GM21390 (cell line): ENCODE data around the gene MPDZ.

Experiments used
- ATAC-seq: cut with Tn5 transposase; IDR thresholded peaks from one replicate; pipeline ENCODE4 v1.9.1; 2021; ENCODE audit not compliant: unreplicated experiment

MPDZ gene, protein sequence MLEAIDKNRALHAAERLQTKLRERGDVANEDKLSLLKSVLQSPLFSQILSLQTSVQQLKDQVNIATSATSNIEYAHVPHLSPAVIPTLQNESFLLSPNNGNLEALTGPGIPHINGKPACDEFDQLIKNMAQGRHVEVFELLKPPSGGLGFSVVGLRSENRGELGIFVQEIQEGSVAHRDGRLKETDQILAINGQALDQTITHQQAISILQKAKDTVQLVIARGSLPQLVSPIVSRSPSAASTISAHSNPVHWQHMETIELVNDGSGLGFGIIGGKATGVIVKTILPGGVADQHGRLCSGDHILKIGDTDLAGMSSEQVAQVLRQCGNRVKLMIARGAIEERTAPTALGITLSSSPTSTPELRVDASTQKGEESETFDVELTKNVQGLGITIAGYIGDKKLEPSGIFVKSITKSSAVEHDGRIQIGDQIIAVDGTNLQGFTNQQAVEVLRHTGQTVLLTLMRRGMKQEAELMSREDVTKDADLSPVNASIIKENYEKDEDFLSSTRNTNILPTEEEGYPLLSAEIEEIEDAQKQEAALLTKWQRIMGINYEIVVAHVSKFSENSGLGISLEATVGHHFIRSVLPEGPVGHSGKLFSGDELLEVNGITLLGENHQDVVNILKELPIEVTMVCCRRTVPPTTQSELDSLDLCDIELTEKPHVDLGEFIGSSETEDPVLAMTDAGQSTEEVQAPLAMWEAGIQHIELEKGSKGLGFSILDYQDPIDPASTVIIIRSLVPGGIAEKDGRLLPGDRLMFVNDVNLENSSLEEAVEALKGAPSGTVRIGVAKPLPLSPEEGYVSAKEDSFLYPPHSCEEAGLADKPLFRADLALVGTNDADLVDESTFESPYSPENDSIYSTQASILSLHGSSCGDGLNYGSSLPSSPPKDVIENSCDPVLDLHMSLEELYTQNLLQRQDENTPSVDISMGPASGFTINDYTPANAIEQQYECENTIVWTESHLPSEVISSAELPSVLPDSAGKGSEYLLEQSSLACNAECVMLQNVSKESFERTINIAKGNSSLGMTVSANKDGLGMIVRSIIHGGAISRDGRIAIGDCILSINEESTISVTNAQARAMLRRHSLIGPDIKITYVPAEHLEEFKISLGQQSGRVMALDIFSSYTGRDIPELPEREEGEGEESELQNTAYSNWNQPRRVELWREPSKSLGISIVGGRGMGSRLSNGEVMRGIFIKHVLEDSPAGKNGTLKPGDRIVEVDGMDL (N-terminal part only)

GRCh38 chr9:13279284-13280141, at the start of gene MPDZ:
Gene MPDZ (minus strand): TSS chr9:13279692. CDS start chr9:13250315, 29,377 bp downstream.
- no peak for ATAC-seq

DNA sequence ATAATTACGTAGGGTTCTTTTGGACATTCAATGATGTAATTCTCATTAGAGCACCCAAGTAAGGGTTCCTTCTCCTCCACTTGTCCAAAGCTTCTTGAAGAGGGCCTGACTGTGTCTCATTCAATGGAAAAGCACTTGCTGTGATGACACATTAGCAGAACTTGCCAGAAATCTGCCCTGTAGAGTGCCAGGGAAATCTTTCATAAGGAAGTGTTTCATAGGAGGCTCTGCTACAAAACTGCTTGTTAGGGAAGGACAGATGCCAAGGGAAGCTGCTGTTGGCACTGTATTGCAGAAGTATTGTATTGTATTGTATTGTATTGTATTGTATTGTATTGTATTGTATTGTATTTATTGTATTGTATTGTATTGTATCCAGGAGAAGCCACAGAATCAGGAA, 45.5 kb upstream of the MPDZ start:
- ATAC-seq: no peak

DNA sequence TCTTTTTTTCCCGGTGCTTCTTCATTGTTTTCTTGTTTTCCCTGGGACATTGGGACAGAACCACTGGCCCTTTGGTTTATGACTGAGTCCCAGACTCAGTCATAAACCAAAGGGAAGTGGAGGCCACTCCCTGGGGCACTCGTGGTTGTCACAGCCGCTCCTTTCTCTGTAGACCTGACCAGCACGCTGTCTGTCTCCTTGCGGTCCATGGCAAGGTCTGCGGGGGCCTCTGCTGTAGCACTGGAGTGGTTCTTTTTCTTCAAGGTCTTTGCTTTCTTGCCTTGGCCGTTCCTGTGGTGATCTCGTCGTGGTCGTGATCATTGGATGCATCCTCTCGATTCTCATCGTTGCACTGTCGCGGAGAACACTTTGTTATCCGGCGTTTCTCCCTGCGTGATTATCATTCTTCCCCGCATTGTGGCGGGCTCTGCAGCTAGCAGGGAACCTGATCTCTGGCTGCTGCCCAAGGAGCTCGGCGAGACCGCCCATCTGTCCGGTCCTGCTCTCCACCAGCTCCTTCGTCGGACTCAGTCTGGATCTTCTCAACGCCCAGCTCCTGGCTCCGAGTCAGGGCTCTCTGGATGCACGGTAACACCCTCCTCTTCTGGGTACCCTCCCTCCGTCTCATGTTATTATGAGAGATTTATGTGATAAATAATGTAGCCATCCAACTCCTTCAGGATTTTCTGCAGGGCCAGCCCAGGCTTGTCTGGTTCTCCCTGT, 43.5 kb upstream of the MPDZ start:
- no peak for ATAC-seq

DNA sequence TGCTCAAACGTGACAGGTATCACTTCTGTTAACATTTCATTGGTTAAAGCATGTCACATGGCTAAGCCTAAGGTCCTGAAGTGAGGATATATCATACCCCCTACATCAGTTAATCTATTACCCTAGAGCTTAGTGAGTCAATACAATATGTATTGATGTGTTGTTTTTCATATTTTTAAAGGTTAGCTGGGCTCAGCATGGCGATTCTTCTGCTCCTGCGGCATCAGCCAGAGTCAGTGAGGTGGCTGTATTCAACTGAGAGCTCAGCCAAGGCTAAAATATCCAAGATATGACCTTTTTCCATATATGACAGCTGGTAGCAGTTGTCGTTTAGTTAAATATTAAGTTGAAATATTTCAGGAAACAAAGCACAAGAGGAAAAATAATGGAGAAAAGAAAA, 38.5 kb upstream of the MPDZ start:
- ATAC-seq: no peak

GRCh38 chr9:13296972-13297371, 17.5 kb upstream of the MPDZ start:
- ATAC-seq: no peak

DNA sequence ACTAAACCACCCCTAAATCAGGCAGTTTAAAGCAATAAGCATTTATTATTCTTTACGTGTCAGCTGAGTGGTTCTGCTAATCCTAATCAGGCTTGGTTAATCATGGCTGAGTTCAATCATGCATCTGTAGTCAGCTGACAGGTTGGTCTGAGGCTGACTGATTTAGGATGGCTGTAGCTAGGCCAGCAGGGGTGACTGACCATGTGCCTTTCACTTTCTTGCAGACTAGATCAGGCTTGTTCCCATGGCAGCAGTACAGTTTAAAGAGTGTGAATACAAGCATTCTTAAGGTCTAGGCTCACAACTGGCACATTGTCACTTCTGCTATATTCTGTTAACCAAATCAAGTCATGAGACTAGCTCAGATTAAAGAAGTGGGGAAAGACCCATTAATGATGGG, 16.1 kb upstream of the MPDZ start:
- no peak for ATAC-seq

DNA sequence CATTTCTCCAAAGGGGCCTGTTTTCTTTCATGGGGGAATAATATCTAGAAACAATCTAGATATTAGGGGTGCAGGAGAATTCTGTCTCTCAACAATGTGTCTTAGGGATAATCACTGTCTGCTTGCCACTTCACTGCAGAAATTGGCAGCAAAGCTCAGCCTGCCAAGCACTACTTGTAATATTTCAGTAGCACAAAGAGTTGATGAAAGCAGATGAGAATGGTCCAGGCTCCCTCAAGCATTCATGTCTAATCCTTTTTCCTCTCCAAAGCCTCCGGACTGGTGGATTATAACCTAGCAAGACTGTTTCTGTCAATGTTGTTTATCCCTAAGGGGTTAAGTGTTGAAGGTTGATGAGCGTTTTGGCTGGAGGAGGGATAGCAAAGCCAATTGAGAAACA, 13.3 kb upstream of the MPDZ start:
- no peak for ATAC-seq

- no peak for ATAC-seq
Observed at GRCh38 chr9:13292158-13292557, 12.7 kb upstream of the MPDZ start.

DNA sequence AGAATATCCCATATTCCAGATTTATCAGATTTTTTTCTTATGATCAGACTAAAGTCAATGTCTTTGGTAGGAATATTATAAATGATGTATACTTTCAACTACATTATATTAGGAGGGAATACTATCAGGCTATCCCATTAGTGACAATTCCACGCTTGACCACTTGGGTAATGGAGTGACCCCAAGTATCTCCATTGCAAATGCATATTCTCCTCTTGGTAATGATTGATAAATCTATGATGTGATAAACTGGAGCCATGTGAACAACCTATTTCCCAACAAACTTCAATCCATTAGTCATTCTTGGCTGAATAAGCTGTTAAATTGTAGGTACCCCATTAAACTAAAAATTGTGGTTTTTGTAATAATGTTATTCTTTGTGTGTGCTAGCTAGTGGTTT, 12.2 kb upstream of the MPDZ start:
- no peak for ATAC-seq

DNA sequence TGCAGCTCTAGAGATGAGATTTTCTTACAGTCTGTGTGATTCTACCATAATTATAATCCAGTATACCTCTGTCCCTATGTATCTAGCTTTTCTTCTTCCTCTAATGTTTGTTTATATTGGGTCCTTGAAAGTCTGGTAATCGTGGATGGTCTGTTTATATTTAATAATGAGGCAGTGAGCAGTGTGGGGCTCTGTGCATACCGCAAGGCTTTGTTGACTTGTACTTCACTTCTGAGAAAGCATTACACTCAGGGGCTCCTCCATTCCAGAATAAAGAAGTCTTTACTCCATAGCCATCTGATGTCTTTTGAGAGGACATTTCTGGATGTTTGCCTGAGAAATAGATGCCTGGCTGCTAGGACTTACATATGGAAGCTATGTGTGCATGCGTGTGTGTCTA, 4.5 kb upstream of the MPDZ start:
- no peak for ATAC-seq

- no peak for ATAC-seq
Observed at GRCh38 chr9:13282998-13283397, 3.5 kb upstream of the MPDZ start.

DNA sequence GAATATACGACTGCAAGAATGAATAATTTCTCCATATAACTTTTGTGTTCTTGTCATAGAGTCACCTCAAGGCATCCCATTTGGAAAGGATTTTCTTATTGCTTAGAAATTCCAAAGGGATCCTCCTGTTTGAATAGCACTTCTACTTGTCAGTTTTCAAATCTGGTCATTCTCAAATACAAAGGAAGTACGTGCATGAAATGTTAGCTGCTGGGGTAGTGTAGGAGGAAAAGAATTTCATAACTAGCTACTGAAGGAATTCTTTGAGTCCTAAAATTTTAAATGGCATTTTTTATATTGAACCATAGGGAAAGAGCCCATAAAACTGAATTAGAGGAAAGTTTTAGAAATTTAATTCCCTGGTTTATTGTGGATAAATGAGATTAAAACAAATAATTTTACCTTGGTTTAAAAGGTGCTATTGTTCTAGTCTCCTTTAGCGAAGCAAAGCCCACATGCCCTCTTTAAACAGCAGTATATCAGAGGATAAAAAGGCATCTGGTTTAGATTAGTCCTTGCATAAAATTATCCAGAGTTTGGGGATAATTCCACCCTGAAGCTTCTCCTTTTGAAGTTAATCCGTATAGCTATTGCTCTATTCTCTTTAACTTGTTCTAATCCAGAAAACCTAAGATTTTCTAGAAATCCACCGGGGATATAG, 2.0 kb upstream of the MPDZ start:
- ATAC-seq: no peak

DNA sequence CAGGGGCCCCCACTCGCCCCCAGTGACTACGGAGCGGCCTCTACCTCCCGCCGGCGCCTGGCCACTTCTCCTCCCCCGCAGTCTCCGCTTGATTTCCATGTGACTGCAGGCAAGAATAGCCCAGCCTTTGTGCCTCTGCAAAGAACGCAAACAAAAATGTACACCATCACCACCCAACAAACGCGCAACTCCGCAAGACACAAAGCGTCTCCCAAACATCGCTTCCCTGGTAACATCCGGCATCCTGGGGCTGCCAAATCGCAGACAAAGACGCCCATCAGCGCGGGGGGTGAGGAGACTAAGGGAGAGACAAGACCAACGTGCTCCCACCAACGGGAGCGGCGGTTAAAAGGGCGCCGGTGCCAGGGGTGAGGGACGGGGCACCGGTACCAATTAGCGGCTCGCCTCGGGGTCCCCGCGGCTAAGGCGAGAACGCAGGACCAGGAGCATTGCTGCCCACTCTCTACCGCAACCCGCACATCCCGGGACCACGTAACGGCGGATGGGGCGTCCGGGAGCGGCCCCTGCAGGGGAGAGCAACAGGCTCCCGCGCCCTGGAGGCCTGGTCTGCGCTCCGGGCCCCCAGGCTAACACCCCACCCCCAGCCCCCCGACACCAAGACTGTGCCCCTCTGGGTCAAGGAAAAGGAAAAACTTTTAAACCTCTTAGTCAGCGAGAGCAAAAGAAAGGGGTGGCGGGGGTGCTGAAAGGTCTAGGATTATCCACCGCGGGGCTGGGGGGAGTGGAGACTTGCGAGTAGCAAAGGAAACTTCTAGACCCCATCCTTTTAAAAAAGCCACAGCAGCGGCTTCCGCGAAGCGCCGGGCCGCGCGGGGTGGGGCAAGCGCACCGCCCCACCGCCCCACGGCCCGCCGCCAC, 885 bp downstream of the MPDZ start:
- ATAC-seq: no peak

DNA sequence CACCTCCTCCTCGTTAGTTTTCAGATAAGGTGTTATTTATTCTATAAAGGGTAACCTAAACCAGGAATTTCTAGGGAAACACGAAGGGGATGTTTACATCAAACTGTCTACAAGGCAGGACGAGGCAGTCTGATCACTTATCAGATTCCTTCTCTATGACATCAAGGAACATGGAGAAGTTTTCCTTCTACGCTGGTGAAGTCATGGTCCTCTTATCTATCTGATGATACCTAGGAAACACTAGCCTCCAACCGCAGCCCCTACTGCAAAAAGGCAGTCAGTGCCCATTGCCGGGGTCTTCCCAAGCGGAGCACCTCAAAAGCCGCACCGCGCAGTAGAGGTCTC, 1.5 kb downstream of the MPDZ start:
- ATAC-seq: no peak

GRCh38 chr9:13274886-13275641, 4.4 kb downstream of the MPDZ start:
- no peak for ATAC-seq

DNA sequence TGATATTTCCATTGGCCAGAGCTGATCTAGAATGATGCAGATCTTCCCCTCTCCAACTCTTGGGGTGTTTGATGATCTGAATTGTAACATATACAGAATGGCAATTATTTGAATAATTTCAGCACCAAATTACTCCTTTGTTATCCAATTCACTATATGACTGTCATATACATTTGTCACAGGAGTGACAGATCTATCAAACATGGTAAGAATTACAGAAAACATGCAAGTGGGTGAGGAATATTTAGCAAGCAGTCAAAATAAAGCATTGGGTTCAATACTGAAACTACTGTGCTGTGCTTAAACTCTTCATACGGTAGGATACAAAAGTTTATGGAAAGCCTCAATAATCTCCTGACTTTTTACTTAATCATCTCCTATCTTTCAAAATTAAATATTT, 8.8 kb downstream of the MPDZ start:
- no peak for ATAC-seq

DNA sequence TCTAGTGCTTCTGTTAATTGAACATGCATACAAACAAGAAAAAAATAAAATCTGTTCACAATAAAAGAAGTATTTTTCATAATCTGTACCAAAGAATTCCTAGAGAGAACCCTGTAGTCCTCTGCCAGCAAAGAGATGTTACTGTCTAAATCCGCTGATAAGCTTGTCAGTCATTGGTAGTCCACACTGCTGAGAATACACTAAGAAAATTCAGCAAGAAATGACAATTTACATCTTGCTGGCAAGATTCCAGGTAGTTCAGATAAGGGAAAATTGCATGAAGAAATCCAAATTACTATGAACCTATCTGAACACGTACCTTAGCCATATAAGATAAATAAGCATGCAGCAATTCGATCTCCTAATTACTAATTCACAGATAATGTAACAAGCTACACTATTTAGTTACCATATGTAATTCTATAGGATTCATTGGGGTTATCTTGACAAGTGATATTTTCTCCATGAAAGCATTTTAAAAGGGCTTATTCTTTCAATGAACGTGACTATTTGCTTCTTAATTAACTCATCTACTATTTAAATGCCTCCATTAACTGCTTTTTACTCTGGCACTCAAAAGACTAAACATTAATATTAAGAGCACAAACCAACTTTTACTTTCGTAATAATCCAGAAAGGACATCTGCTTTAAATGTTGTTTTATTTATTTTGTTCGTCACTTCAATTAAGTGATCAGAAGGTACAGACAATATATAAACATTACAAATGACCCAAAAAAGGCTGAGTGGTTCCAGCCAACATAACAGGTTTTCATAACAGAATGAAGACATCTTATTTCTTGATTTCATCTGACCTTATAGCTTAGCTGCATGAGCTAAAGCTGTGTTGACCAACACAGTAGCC, 9.7 kb downstream of the MPDZ start:
- no peak for ATAC-seq
